Esophagus squamous epithelium (tissue), 5 donors: ENCODE results near the gene TPSD1. TPM values are rescaled to one million over a fixed set of nuclear protein-coding genes. Genes with fewer than 3 reads are reported as not detected.

Experiments
- DNase-seq: peaks from one replicate; lab custom pipeline; 2025; lab: John Stamatoyannopoulos, UW
- H3K27ac ChIP-seq, 4 donors: fragments of 200-600 bp; sonication (generic); one replicate each; pipeline ENCODE4 v1.5.1; 2016 to 2019; ENCODE audit warnings: mild to moderate bottlenecking in 1 of 4
- H3K27me3 ChIP-seq, 4 donors: fragments of 200-600 bp; sonication (generic); 1 replicate in 3 of 4; 2 replicates in 1 of 4; pipeline versions ENCODE4 v1.5.1 to v1.6.0; 2017 to 2021; ENCODE audit warnings: antibody characterized with exemption in 1 of 4
- H3K36me3 ChIP-seq, 3 donors: fragments of 200-600 bp; sonication (generic); one replicate each; pipeline ENCODE4 v1.5.1; 2016 to 2019
- H3K4me1 ChIP-seq, 3 donors: fragments of 200-600 bp; sonication (generic); one replicate each; pipeline ENCODE4 v1.5.1; 2017 to 2019
- H3K4me3 ChIP-seq, 4 donors: fragments of 200-600 bp; sonication (generic); 1 replicate in 3 of 4; 2 replicates in 1 of 4; pipeline ENCODE4 v1.5.1; 2016 to 2019; ENCODE audit warnings: mild to moderate bottlenecking in 2 of 4, moderate library complexity in 1 of 4
- H3K9me3 ChIP-seq, 3 donors: fragments of 200-600 bp; sonication (generic); one replicate each; pipeline ENCODE4 v1.5.1; 2016 to 2019
- CTCF ChIP-seq, 6 experiments: fragments of 450-650 bp in 4 of 6; fragments of 200-600 bp in 2 of 6; sonication (generic) in 2 of 6; IDR thresholded peaks; one replicate each; pipeline ENCODE4 v1.5.1; 2016 to 2019; ENCODE audit warnings: antibody characterized with exemption in 6 of 6, mild to moderate bottlenecking in 4 of 6, moderate library complexity in 4 of 6
- POLR2A ChIP-seq, 4 donors: fragments of 450-650 bp; IDR thresholded peaks; one replicate each; pipeline ENCODE4 v1.6.1; 2017; ENCODE audit warnings: antibody characterized with exemption in 4 of 4, mild to moderate bottlenecking in 4 of 4, moderate library complexity in 3 of 4
- WGBS, 2 donors: methylation state at CpG; one replicate each; pipeline ENCODE4 v1.1.5; 2018; 5-methylcytosine and 5-hydroxymethylcytosine counted together
- intact Hi-C: fragments of 100-400 bp; cut with DNase I; formaldehyde crosslinking; loops from one replicate; pipeline ENCODE4 v1.15.0; 2022
- total RNA-seq, 4 donors: library from RNA; depleted of rRNA; stranded (reverse); fragments of >200 nt; gene quantifications; one replicate each; pipeline ENCODE4 v1.1.0, GENCODE V29; 2016
- donor health status: DM: yes; HTN: yes; CAD: no.

Gene TPSD1
- total RNA-seq, 4 donors from 2014 or later, result 0.91 to 5.9 TPM; not detected in 2

GRCh38 chr16:1286513-1287094, 30.7 kb downstream of the TPSD1 start:
- TF ChIP-seq POLR2A (IDR thresholded peaks at IDR 0.05) (no peak), CTCF (IDR thresholded peaks at IDR 0.05) (no peak)
- WGBS, 2 donors, result 77 to 82% methylated on average over 7 to 18 of the region's 25 CpGs
- Histone ChIP-seq H3K4me1 (peaks cover 0 to 10% (median 0%) of the 10 kb centered on the region in 3 donors), H3K36me3 (no peaks in the 10 kb centered on the region), H3K27me3 (peaks cover 0 to 96% (median 19%) of the 10 kb centered on the region in 4 donors), H3K27ac (no peak overlapping the region), H3K9me3 (no peaks in the 10 kb centered on the region), H3K4me3 (no peak overlapping the region)
- no peak for DNase-seq
- intact Hi-C loops, result no loop called here

- DNase-seq, result no peak
- peaks cover 0 to 96% (median 20%) of the 10 kb centered on the region in 4 donors for H3K27me3 ChIP-seq
- H3K4me1 ChIP-seq, result peaks cover 0 to 10% (median 0%) of the 10 kb centered on the region in 3 donors
- no peak overlapping the region for H3K4me3 ChIP-seq
- no peak for TF ChIP-seq POLR2A (IDR thresholded peaks at IDR 0.05)
- TF ChIP-seq CTCF (IDR thresholded peaks at IDR 0.05), result no peak
- no peaks in the 10 kb centered on the region for H3K9me3 ChIP-seq
- intact Hi-C loops, result no loop called here
- WGBS, 2 donors, result 34 to 39% methylated on average over 6 to 22 of the region's 40 CpGs
- no peak overlapping the region for H3K27ac ChIP-seq
- H3K36me3 ChIP-seq, result no peaks in the 10 kb centered on the region
Measured at GRCh38 chr16:1287982-1288670, 32.3 kb downstream of the TPSD1 start.

- peaks cover 0 to 96% (median 20%) of the 10 kb centered on the region in 4 donors for H3K27me3 ChIP-seq
- intact Hi-C loops, result no loop called here
- no peaks in the 10 kb centered on the region for H3K9me3 ChIP-seq
- no peak for DNase-seq
- H3K4me1 ChIP-seq, result peaks cover 0 to 10% (median 0%) of the 10 kb centered on the region in 3 donors
- H3K4me3 ChIP-seq, result no peak overlapping the region
- H3K36me3 ChIP-seq, result no peaks in the 10 kb centered on the region
- no peak for TF ChIP-seq POLR2A (IDR thresholded peaks at IDR 0.05)
- TF ChIP-seq CTCF (IDR thresholded peaks at IDR 0.05), result no peak
- WGBS, 2 donors, result 0 to 15% methylated on average over 1 to 6 of the region's 20 CpGs
- H3K27ac ChIP-seq, result no peak overlapping the region
Measured at GRCh38 chr16:1288813-1289476, 33.1 kb downstream of the TPSD1 start.

GRCh38 chr16:1289477-1289866, 33.6 kb downstream of the TPSD1 start:
- WGBS, 2 donors, result 4 to 8% methylated on average over 4 to 10 of the region's 17 CpGs
- Histone ChIP-seq H3K4me3 (no peak overlapping the region), H3K4me1 (peaks cover 0 to 10% (median 0%) of the 10 kb centered on the region in 3 donors), H3K27ac (no peak overlapping the region), H3K36me3 (no peaks in the 10 kb centered on the region), H3K9me3 (no peaks in the 10 kb centered on the region), H3K27me3 (peaks cover 0 to 96% (median 20%) of the 10 kb centered on the region in 4 donors)
- intact Hi-C loops, result no loop called here
- no peak for DNase-seq
- no peak for TF ChIP-seq CTCF (IDR thresholded peaks at IDR 0.05)
- no peak for TF ChIP-seq POLR2A (IDR thresholded peaks at IDR 0.05)

GRCh38 chr16:1290063-1290501, 34.2 kb downstream of the TPSD1 start:
- Histone ChIP-seq H3K4me3 (no peak overlapping the region), H3K27me3 (peaks cover 0 to 97% (median 20%) of the 10 kb centered on the region in 4 donors), H3K36me3 (no peaks in the 10 kb centered on the region), H3K4me1 (peaks cover 0 to 12% (median 0%) of the 10 kb centered on the region in 3 donors), H3K9me3 (no peaks in the 10 kb centered on the region), H3K27ac (no peak overlapping the region)
- 10 to 26% methylated on average over 2 to 9 of the region's 22 CpGs for WGBS, 2 donors
- DNase-seq, result no peak
- intact Hi-C loops, result no loop called here
- TF ChIP-seq POLR2A (IDR thresholded peaks at IDR 0.05) (no peak), CTCF (IDR thresholded peaks at IDR 0.05) (no peak)
